ENCODE data around the gene AATF.

The AATF gene

GRCh38 chr17:36913132-36913531 lies 35.6 kb upstream of the AATF start:
- H3K27ac ChIP-seq (replicated peaks), result no peak overlapping the region
- TF ChIP-seq GABPA (IDR thresholded peaks at IDR 0.05; ENCODE audit: low read depth) (no peak), REST (IDR thresholded peaks at IDR 0.05; ENCODE audit: insufficient replicate concordance, low read depth) (no peak), SPI1 (IDR thresholded peaks at IDR 0.05; ENCODE audit: borderline replicate concordance, low read depth) (no peak), CTCF (IDR thresholded peaks at IDR 0.05; ENCODE audit: insufficient read depth, low read length) (no peak), POLR2AphosphoS5 (IDR thresholded peaks at IDR 0.05; ENCODE audit: low read depth) (no peak)
- no peak for DNase-seq (ENCODE audit: low read depth in 1 of 2, low spot score in 1 of 2)
- peaks cover 2% of the 10 kb centered on the region for H3K27me3 ChIP-seq (ENCODE audit: insufficient read depth, poor library complexity, severe bottlenecking)
- no peak overlapping the region for H3K4me3 ChIP-seq (replicated peaks; ENCODE audit: insufficient read depth, low read length)

- H3K27me3 ChIP-seq (ENCODE audit: insufficient read depth, poor library complexity, severe bottlenecking), result peaks cover 9% of the 10 kb centered on the region
- no peak for DNase-seq (ENCODE audit: low read depth in 1 of 2, low spot score in 1 of 2)
- TF ChIP-seq POLR2AphosphoS5 (IDR thresholded peaks at IDR 0.05; ENCODE audit: low read depth), result no peak
- TF ChIP-seq CTCF (IDR thresholded peaks at IDR 0.05; ENCODE audit: insufficient read depth, low read length), result no peak
- TF ChIP-seq SPI1 (IDR thresholded peaks at IDR 0.05; ENCODE audit: borderline replicate concordance, low read depth), result no peak
- TF ChIP-seq GABPA (IDR thresholded peaks at IDR 0.05; ENCODE audit: low read depth), result no peak
- no peak for TF ChIP-seq REST (IDR thresholded peaks at IDR 0.05; ENCODE audit: insufficient replicate concordance, low read depth)
- H3K4me3 ChIP-seq (replicated peaks; ENCODE audit: insufficient read depth, low read length), result no peak overlapping the region
- no peak overlapping the region for H3K27ac ChIP-seq (replicated peaks)
Measured at GRCh38 chr17:36918211-36918691, 30.5 kb upstream of the AATF start.

- no peak for DNase-seq (ENCODE audit: low read depth in 1 of 2, low spot score in 1 of 2)
- TF ChIP-seq REST (IDR thresholded peaks at IDR 0.05; ENCODE audit: insufficient replicate concordance, low read depth), result no peak
- peaks cover 12% of the 10 kb centered on the region for H3K27me3 ChIP-seq (ENCODE audit: insufficient read depth, poor library complexity, severe bottlenecking)
- no peak overlapping the region for H3K4me3 ChIP-seq (replicated peaks; ENCODE audit: insufficient read depth, low read length)
- H3K27ac ChIP-seq (replicated peaks), result no peak overlapping the region
Measured at GRCh38 chr17:36919407-36919968, 29.3 kb upstream of the AATF start.

Measured in HL-60 (cell line).